MM.1S (cell line): ENCODE measurements around the gene ENTREP1.
"Not testable (repeated sequence)": the region's sequence is repeated elsewhere in the genome, so short reads cannot be mapped to it uniquely, and the experiment has no call there.

Source experiments
- DNase-seq: peaks from one replicate; pipeline ENCODE4 v3.0.0-alpha.2; 2015
- H2AFZ ChIP-seq: fragments of 300-600 bp; sonication (generic); 2 replicates; pipeline ENCODE4 v1.6.0; 2016; ENCODE audit warnings: antibody characterized with exemption, low read length
- H3F3A ChIP-seq: fragments of 300-600 bp; sonication (generic); 2 replicates; pipeline ENCODE4 v1.6.1; 2016; ENCODE audit warnings: mild to moderate bottlenecking, antibody characterized with exemption, low read length, moderate library complexity, mixed read lengths; ENCODE audit not compliant: insufficient read depth
- H3K27ac ChIP-seq: fragments of 300-600 bp; sonication (generic); 2 replicates; pipeline ENCODE4 v1.5.1; 2016; ENCODE audit warnings: mild to moderate bottlenecking, low read length
- H3K27me3 ChIP-seq: fragments of 300-600 bp; sonication (generic); replicated peaks from 2 replicates; pipeline ENCODE4 v1.6.0; 2016; ENCODE audit warnings: low read length; ENCODE audit not compliant: insufficient read depth
- H3K36me3 ChIP-seq: fragments of 300-600 bp; sonication (generic); replicated peaks from 2 replicates; pipeline ENCODE4 v1.6.1; 2016; ENCODE audit warnings: mild to moderate bottlenecking, low read length, mixed read lengths; ENCODE audit not compliant: insufficient read depth
- H3K4me1 ChIP-seq: fragments of 300-600 bp; sonication (generic); 2 replicates; pipeline ENCODE4 v1.6.1; 2016; ENCODE audit warnings: low read length, mixed read lengths
- H3K4me2 ChIP-seq: fragments of 300-600 bp; sonication (generic); 2 replicates; pipeline ENCODE4 v1.6.0; 2016; ENCODE audit warnings: low read depth, low read length
- H3K4me3 ChIP-seq: fragments of 300-600 bp; sonication (generic); 2 replicates; pipeline ENCODE4 v1.5.1; 2016; ENCODE audit warnings: low read length, mixed read lengths
- H3K79me2 ChIP-seq: fragments of 300-600 bp; sonication (generic); 2 replicates; pipeline ENCODE4 v1.6.1; 2016; ENCODE audit warnings: mixed run types, low read length, mixed read lengths
- H3K9ac ChIP-seq: fragments of 300-600 bp; sonication (generic); 2 replicates; pipeline ENCODE4 v1.6.1; 2016; ENCODE audit warnings: low read length, mixed read lengths
- H3K9me2 ChIP-seq: fragments of 300-600 bp; sonication (generic); replicated peaks from 2 replicates; pipeline ENCODE4 v1.6.1; 2016; ENCODE audit warnings: mild to moderate bottlenecking, low read length, mixed read lengths; ENCODE audit not compliant: insufficient read depth
- H3K9me3 ChIP-seq: fragments of 300-600 bp; sonication (generic); replicated peaks from 2 replicates; pipeline ENCODE4 v1.6.1; 2016; ENCODE audit warnings: mild to moderate bottlenecking, low read length, mixed read lengths; ENCODE audit not compliant: insufficient read depth
- H4K20me1 ChIP-seq: fragments of 300-600 bp; sonication (generic); 2 replicates; pipeline ENCODE4 v1.6.1; 2016; ENCODE audit warnings: mild to moderate bottlenecking, low read length, moderate library complexity, mixed read lengths; ENCODE audit not compliant: insufficient read depth
- CTCF ChIP-seq: fragments of 300-600 bp; sonication (generic); IDR thresholded peaks from 2 replicates; pipeline ENCODE4 v1.5.1; 2016; ENCODE audit warnings: antibody characterized with exemption, low read length, mixed read lengths
- EZH2 ChIP-seq: fragments of 300-600 bp; sonication (generic); optimal IDR thresholded peaks from 2 replicates; pipeline ENCODE3; 2017; ENCODE audit warnings: low read depth, mild to moderate bottlenecking, antibody characterized with exemption, low read length, mixed read lengths

The ENTREP1 gene

GRCh38 chr9:69433392-69433791 is 108.4 kb downstream of the ENTREP1 start:
- Histone ChIP-seq H3K4me2 (no peak overlapping the region), H3K79me2 (no peaks in the 10 kb centered on the region), H3F3A (no peaks in the 10 kb centered on the region), H3K9me3 (no peaks in the 10 kb centered on the region), H3K27me3 (no peaks in the 10 kb centered on the region), H3K9ac (no peak overlapping the region), H3K9me2 (no peaks in the 10 kb centered on the region), H3K36me3 (no peaks in the 10 kb centered on the region), H3K4me1 (no peaks in the 10 kb centered on the region), H3K27ac (no peak overlapping the region), H3K4me3 (no peak overlapping the region), H2AFZ (0 out of 2 replicates have a peak overlapping the region, but pooled peaks have one; percentile 4), H4K20me1 (no peaks in the 10 kb centered on the region)
- no peak for DNase-seq
- TF ChIP-seq EZH2 = no peak

GRCh38 chr9:69433968-69434367 is 109.0 kb downstream of the ENTREP1 start:
- no peaks in the 10 kb centered on the region for H4K20me1 ChIP-seq
- no peaks in the 10 kb centered on the region for H3K27me3 ChIP-seq
- H3K9ac ChIP-seq = no peak overlapping the region
- H3K4me2 ChIP-seq = no peak overlapping the region
- no peak for DNase-seq
- H3K9me3 ChIP-seq = no peaks in the 10 kb centered on the region
- no peaks in the 10 kb centered on the region for H3K9me2 ChIP-seq
- TF ChIP-seq EZH2 (no peak), CTCF (no peak)
- H3F3A ChIP-seq = no peaks in the 10 kb centered on the region
- H3K4me1 ChIP-seq = no peaks in the 10 kb centered on the region
- no peak overlapping the region for H3K27ac ChIP-seq
- H3K79me2 ChIP-seq = no peaks in the 10 kb centered on the region
- H3K36me3 ChIP-seq = no peaks in the 10 kb centered on the region
- no peak overlapping the region for H2AFZ ChIP-seq
- H3K4me3 ChIP-seq = no peak overlapping the region

GRCh38 chr9:69439654-69440053 is 114.6 kb downstream of the ENTREP1 start:
- not testable (repeated sequence) for DNase-seq, H3K27me3 ChIP-seq, H4K20me1 ChIP-seq, H3F3A ChIP-seq, H3K9ac ChIP-seq, H3K27ac ChIP-seq, H3K36me3 ChIP-seq, H3K9me2 ChIP-seq, H3K79me2 ChIP-seq, H3K9me3 ChIP-seq, H2AFZ ChIP-seq, H3K4me1 ChIP-seq, H3K4me2 ChIP-seq, H3K4me3 ChIP-seq

GRCh38 chr9:69440254-69440955 is 115.4 kb downstream of the ENTREP1 start:
- H3K9me2 ChIP-seq, H3K27ac ChIP-seq, H3K4me2 ChIP-seq, H3K9me3 ChIP-seq, H4K20me1 ChIP-seq, H2AFZ ChIP-seq, DNase-seq, H3F3A ChIP-seq, H3K36me3 ChIP-seq, H3K9ac ChIP-seq, H3K27me3 ChIP-seq, H3K79me2 ChIP-seq, H3K4me3 ChIP-seq, H3K4me1 ChIP-seq: not testable (repeated sequence)
